Measurements from ENCODE around the gene CABCOCO1. TPM values are rescaled to one million over a fixed set of nuclear protein-coding genes. Genes with fewer than 3 reads are reported as not detected.

Gene CABCOCO1
- total and polyA plus RNA-seq, 9 of the 15 experiments (the other 6 are each of a cell fraction or from before 2014, with no cell fraction given): 0.04 TPM; not detected in 8

DNA sequence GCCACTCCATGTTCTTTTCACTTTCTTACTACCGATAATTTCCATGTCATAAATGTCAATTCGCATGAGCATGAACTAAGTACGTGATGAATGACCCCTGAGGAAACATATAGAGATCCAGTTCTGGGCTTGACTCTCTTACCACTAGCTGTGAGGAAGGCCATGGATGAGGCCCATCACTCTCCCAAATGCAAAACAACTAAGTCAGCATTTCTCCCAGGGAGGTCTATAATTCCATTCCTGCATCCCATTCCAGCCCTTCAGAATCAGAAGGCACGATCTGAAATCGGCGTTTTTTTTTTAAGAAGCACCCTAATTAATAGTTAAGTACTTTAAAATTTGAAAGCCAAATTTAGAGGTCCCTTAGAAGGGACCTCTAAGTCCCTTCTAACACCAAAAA is 116.5 kb downstream of the CABCOCO1 start:
- H3K4me2 ChIP-seq (ENCODE audit: insufficient read depth, low read length): peak overlapping the region; percentile 49
- intact Hi-C loops (cut with micrococcal nuclease): no loop called here
- H3K4me3 ChIP-seq: no peak overlapping the region
- peak overlapping the region; percentile 79 for H2AFZ ChIP-seq (ENCODE audit: low read depth, low read length)
- H3K9me3 ChIP-seq (replicated peaks; ENCODE audit: control insufficient read depth, insufficient read depth, low read depth, low read length): no peaks in the 10 kb centered on the region
- ChIA-PET CTCF (ENCODE audit: low intra/inter-chr PET ratio) (no interaction called here), POLR2A (interaction anchor here (10.5 kb wide), 1 partner anchor 15 kb away, joined by 80 read pairs; no protein-coding TSS in a partner anchor)
- no peaks in the 10 kb centered on the region for H3K79me2 ChIP-seq (ENCODE audit: control insufficient read depth, insufficient read depth, low read length)
- no peak for ATAC-seq
- TF ChIP-seq C11orf30 (IDR thresholded peaks at IDR 0.05; ENCODE audit: low read depth) (peak; percentile 94), RFX5 (IDR thresholded peaks at IDR 0.05; ENCODE audit: low read depth, low read length) (no peak), MAFG (tag; conservative IDR thresholded peaks at IDR 0.05) (peak; percentile 90), ZNF778 (CRISPR knock-in tag; IDR thresholded peaks at IDR 0.05) (no peak), MAFK (IDR thresholded peaks at IDR 0.05; ENCODE audit: low read length) (peak; percentile 88), ZNF316 (IDR thresholded peaks at IDR 0.05) (peak; percentile 98), MAFF (IDR thresholded peaks at IDR 0.05; ENCODE audit: low read length) (peak; percentile 91)
- TF ChIP-seq, protein P1, sequence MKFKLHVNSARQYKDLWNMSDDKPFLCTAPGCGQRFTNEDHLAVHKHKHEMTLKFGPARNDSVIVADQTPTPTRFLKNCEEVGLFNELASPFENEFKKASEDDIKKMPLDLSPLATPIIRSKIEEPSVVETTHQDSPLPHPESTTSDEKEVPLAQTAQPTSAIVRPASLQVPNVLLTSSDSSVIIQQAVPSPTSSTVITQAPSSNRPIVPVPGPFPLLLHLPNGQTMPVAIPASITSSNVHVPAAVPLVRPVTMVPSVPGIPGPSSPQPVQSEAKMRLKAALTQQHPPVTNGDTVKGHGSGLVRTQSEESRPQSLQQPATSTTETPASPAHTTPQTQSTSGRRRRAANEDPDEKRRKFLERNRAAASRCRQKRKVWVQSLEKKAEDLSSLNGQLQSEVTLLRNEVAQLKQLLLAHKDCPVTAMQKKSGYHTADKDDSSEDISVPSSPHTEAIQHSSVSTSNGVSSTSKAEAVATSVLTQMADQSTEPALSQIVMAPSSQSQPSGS (CRISPR knock-in tag; IDR thresholded peaks at IDR 0.05): no peak
- TF ChIP-seq, protein P2, sequence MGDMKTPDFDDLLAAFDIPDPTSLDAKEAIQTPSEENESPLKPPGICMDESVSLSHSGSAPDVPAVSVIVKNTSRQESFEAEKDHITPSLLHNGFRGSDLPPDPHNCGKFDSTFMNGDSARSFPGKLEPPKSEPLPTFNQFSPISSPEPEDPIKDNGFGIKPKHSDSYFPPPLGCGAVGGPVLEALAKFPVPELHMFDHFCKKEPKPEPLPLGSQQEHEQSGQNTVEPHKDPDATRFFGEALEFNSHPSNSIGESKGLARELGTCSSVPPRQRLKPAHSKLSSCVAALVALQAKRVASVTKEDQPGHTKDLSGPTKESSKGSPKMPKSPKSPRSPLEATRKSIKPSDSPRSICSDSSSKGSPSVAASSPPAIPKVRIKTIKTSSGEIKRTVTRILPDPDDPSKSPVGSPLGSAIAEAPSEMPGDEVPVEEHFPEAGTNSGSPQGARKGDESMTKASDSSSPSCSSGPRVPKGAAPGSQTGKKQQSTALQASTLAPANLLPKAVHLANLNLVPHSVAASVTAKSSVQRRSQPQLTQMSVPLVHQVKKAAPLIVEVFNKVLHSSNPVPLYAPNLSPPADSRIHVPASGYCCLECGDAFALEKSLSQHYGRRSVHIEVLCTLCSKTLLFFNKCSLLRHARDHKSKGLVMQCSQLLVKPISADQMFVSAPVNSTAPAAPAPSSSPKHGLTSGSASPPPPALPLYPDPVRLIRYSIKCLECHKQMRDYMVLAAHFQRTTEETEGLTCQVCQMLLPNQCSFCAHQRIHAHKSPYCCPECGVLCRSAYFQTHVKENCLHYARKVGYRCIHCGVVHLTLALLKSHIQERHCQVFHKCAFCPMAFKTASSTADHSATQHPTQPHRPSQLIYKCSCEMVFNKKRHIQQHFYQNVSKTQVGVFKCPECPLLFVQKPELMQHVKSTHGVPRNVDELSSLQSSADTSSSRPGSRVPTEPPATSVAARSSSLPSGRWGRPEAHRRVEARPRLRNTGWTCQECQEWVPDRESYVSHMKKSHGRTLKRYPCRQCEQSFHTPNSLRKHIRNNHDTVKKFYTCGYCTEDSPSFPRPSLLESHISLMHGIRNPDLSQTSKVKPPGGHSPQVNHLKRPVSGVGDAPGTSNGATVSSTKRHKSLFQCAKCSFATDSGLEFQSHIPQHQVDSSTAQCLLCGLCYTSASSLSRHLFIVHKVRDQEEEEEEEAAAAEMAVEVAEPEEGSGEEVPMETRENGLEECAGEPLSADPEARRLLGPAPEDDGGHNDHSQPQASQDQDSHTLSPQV (IDR thresholded peaks at IDR 0.05): peak; percentile 35; the same call in 1 of the 2 replicates
- no peak for FAIRE-seq
- peaks cover 0 to 64% of the 10 kb centered on the region in 2 experiments; a peak in 4 of 5 replicates for H3K4me1 ChIP-seq (replicated peaks in 1 of 2; ENCODE audit: control insufficient read depth in 2 of 2, insufficient read depth in 2 of 2, low read length in 2 of 2)
- no peaks in the 10 kb centered on the region; the same call in 2 of the 3 replicates for H3K36me3 ChIP-seq (ENCODE audit: control insufficient read depth, insufficient read depth, low read length)
- H3K9me1 ChIP-seq (ENCODE audit: control insufficient read depth, insufficient read depth, low read length): no peaks in the 10 kb centered on the region
- 38% methylated on average over 6 of the region's 6 CpGs for WGBS (ENCODE audit: insufficient coverage, low coverage, missing lambda C conversion rate)
- peak overlapping the region; percentile 74 for H3K27ac ChIP-seq (ENCODE audit: extremely low read depth, low read depth, low read length)
- peak overlapping the region in 1 of 2 experiments; percentile 42; a peak in 2 of 4 replicates for H3K9ac ChIP-seq (ENCODE audit: insufficient read depth in 1 of 2, low read depth in 2 of 2, low read length in 2 of 2)
- DNase-seq (ENCODE audit: extremely low read depth in 1 of 4, low spot score in 3 of 4): peak in 1 of 4 experiments; percentile 38
- in situ Hi-C loops (cut with MboI): no loop called here
- BruUV-seq (replicated peaks): no TSS peak
- H3K27me3 ChIP-seq (ENCODE audit: control insufficient read depth in 2 of 2, insufficient read depth in 2 of 2, low read length in 2 of 2): no peaks in the 10 kb centered on the region
- H4K20me1 ChIP-seq (replicated peaks; ENCODE audit: control insufficient read depth, insufficient read depth, low read length): no peaks in the 10 kb centered on the region

Data from K562 (cell line).